ENCODE data around the gene STARD9. TPM values are rescaled to one million over a fixed set of nuclear protein-coding genes. Genes with fewer than 3 reads are reported as not detected.
A peak's percentile ranks its signal among the peaks of the same experiment; 100 is the strongest.

STARD9 gene
- total RNA-seq, 1 experiment from 2014 or later, result 0.86 TPM

- no TSS peak for BruUV-seq (replicated peaks)
- H3K9me3 ChIP-seq, result no peaks in the 10 kb centered on the region
- no peaks in the 10 kb centered on the region for H3K36me3 ChIP-seq (ENCODE audit: control insufficient read depth, insufficient read depth, low read length)
- DNase-seq, result no peak
- H3K4me1 Mint-ChIP-seq (ENCODE audit: low read depth, unreplicated experiment), result no peaks in the 10 kb centered on the region
- intact Hi-C loops (cut with micrococcal nuclease; ENCODE audit: unreplicated experiment), result no loop called here
- H3K27me3 Mint-ChIP-seq (ENCODE audit: insufficient read depth, unreplicated experiment), result no peaks in the 10 kb centered on the region
- H3K27ac Mint-ChIP-seq (ENCODE audit: unreplicated experiment), result no peak overlapping the region
- no peak overlapping the region for H3K4me3 ChIP-seq (ENCODE audit: low read depth, low read length)
- no peak overlapping the region for H3K4me3 Mint-ChIP-seq (ENCODE audit: unreplicated experiment)
- POLR2A ChIA-PET, result interaction anchor here (1.2 kb wide), 1 partner anchor 16 kb away, joined by 4 read pairs; the partner anchor contains the start of gene STARD9
- peak; percentile 28 to 36 for TF ChIP-seq CTCF (IDR thresholded peaks at IDR 0.05; ENCODE audit: insufficient read depth in 1 of 2, low read depth in 1 of 2, low read length in 1 of 2, severe bottlenecking in 1 of 2, unreplicated experiment in 1 of 2)
- no peaks in the 10 kb centered on the region for H3K27me3 ChIP-seq (replicated peaks; ENCODE audit: control insufficient read depth, insufficient read depth, low read length)
- H3K9me3 Mint-ChIP-seq (ENCODE audit: unreplicated experiment), result no peaks in the 10 kb centered on the region
- H3K4me1 ChIP-seq, result peaks cover 3% of the 10 kb centered on the region; the same call in 1 of the 2 replicates
- H3K36me3 Mint-ChIP-seq (ENCODE audit: insufficient read depth, unreplicated experiment), result no peaks in the 10 kb centered on the region
- CTCF ChIA-PET, result interaction anchor here (0.7 to 2.2 kb wide), 4 partner anchors 9 to 504 kb away, joined by 3 to 12 read pairs (median 4); partner anchors contain the start of genes HAUS2 and LRRC57
These were observed 16.0 kb downstream of the STARD9 start for GRCh38 chr15:42591238-42591934.

- intact Hi-C loops (cut with micrococcal nuclease; ENCODE audit: unreplicated experiment), result no loop called here
- H3K9me3 Mint-ChIP-seq (ENCODE audit: unreplicated experiment), result no peaks in the 10 kb centered on the region
- ChIA-PET CTCF (interaction anchor here (1.1 to 2.2 kb wide), 2 partner anchors 11 to 13 kb away, joined by 3 to 12 read pairs; no protein-coding TSS in a partner anchor), POLR2A (no interaction called here)
- no peak overlapping the region for H3K27ac Mint-ChIP-seq (ENCODE audit: unreplicated experiment)
- peaks cover 3% of the 10 kb centered on the region; the same call in 1 of the 2 replicates for H3K4me1 ChIP-seq
- H3K4me3 Mint-ChIP-seq (ENCODE audit: unreplicated experiment), result no peak overlapping the region
- no peaks in the 10 kb centered on the region for H3K9me3 ChIP-seq
- no peaks in the 10 kb centered on the region for H3K4me1 Mint-ChIP-seq (ENCODE audit: low read depth, unreplicated experiment)
- no TSS peak for BruUV-seq (replicated peaks)
- no peaks in the 10 kb centered on the region for H3K36me3 Mint-ChIP-seq (ENCODE audit: insufficient read depth, unreplicated experiment)
- no peaks in the 10 kb centered on the region for H3K36me3 ChIP-seq (ENCODE audit: control insufficient read depth, insufficient read depth, low read length)
- TF ChIP-seq CTCF (IDR thresholded peaks at IDR 0.05; ENCODE audit: insufficient read depth in 1 of 2, low read depth in 1 of 2, low read length in 1 of 2, severe bottlenecking in 1 of 2, unreplicated experiment in 1 of 2), result no peak
- no peak overlapping the region for H3K4me3 ChIP-seq (ENCODE audit: low read depth, low read length)
- no peak for DNase-seq
- H3K27me3 Mint-ChIP-seq (ENCODE audit: insufficient read depth, unreplicated experiment), result no peaks in the 10 kb centered on the region
- no peaks in the 10 kb centered on the region for H3K27me3 ChIP-seq (replicated peaks; ENCODE audit: control insufficient read depth, insufficient read depth, low read length)
These were observed 17.3 kb downstream of the STARD9 start for GRCh38 chr15:42592716-42593115.

GRCh38 chr15:42593143-42593542 is 17.7 kb downstream of the STARD9 start:
- Histone ChIP-seq H3K36me3 (ENCODE audit: control insufficient read depth, insufficient read depth, low read length) (no peaks in the 10 kb centered on the region), H3K27me3 (replicated peaks; ENCODE audit: control insufficient read depth, insufficient read depth, low read length) (no peaks in the 10 kb centered on the region), H3K4me3 (ENCODE audit: low read depth, low read length) (no peak overlapping the region), H3K4me1 (peaks cover 3% of the 10 kb centered on the region; the same call in 1 of the 2 replicates), H3K9me3 (no peaks in the 10 kb centered on the region)
- intact Hi-C loops (cut with micrococcal nuclease; ENCODE audit: unreplicated experiment), result no loop called here
- H3K4me3 Mint-ChIP-seq (ENCODE audit: unreplicated experiment), result no peak overlapping the region
- H3K27ac Mint-ChIP-seq (ENCODE audit: unreplicated experiment), result no peak overlapping the region
- ChIA-PET POLR2A (no interaction called here), CTCF (interaction anchor here (2.2 kb wide), 1 partner anchor 11 kb away, joined by 12 read pairs; no protein-coding TSS in a partner anchor)
- no TSS peak for BruUV-seq (replicated peaks)
- no peaks in the 10 kb centered on the region for H3K27me3 Mint-ChIP-seq (ENCODE audit: insufficient read depth, unreplicated experiment)
- no peaks in the 10 kb centered on the region for H3K4me1 Mint-ChIP-seq (ENCODE audit: low read depth, unreplicated experiment)
- no peaks in the 10 kb centered on the region for H3K9me3 Mint-ChIP-seq (ENCODE audit: unreplicated experiment)
- no peaks in the 10 kb centered on the region for H3K36me3 Mint-ChIP-seq (ENCODE audit: insufficient read depth, unreplicated experiment)
- TF ChIP-seq CTCF (IDR thresholded peaks at IDR 0.05; ENCODE audit: insufficient read depth in 1 of 2, low read depth in 1 of 2, low read length in 1 of 2, severe bottlenecking in 1 of 2, unreplicated experiment in 1 of 2), result no peak
- DNase-seq, result no peak
